Thyroid gland (tissue), 4 donors: ENCODE results near the gene SGTB. TPM values are rescaled to one million over a fixed set of nuclear protein-coding genes. Genes with fewer than 3 reads are reported as not detected.

Source experiments
- DNase-seq, 2 donors: peaks; one replicate each; pipeline ENCODE4 v3.0.0-alpha.2; 2019
- H3K27ac ChIP-seq, 3 donors: fragments of 200-600 bp; sonication (generic); 1 replicate in 2 of 3; 2 replicates in 1 of 3; pipeline ENCODE4 v1.5.1; 2016 to 2019; ENCODE audit warnings: mild to moderate bottlenecking in 1 of 3, moderate library complexity in 1 of 3
- H3K27me3 ChIP-seq: fragments of 200-600 bp; sonication (generic); one replicate; pipeline ENCODE4 v1.5.1; 2019
- H3K36me3 ChIP-seq, 2 donors: fragments of 200-600 bp; sonication (generic); one replicate each; pipeline ENCODE4 v1.5.1; 2016 to 2019
- H3K4me1 ChIP-seq, 2 donors: fragments of 200-600 bp; sonication (generic); one replicate each; pipeline ENCODE4 v1.5.1; 2017 to 2019
- H3K4me3 ChIP-seq, 3 donors: fragments of 200-600 bp; sonication (generic); replicated peaks in 1 of 3; 1 replicate in 2 of 3; 2 replicates in 1 of 3; pipeline ENCODE4 v1.5.1; 2016; ENCODE audit warnings: mild to moderate bottlenecking in 1 of 3
- H3K9me3 ChIP-seq: fragments of 200-600 bp; sonication (generic); one replicate; pipeline ENCODE4 v1.5.1; 2017
- POLR2A ChIP-seq, 2 donors: fragments of 450-650 bp; IDR thresholded peaks; one replicate each; pipeline ENCODE4 v1.6.1; 2017; ENCODE audit warnings: antibody characterized with exemption in 2 of 2, mild to moderate bottlenecking in 2 of 2, moderate library complexity in 1 of 2
- WGBS, 2 donors: methylation state at CpG; one replicate each; pipeline ENCODE4 v1.1.5; 2017; 5-methylcytosine and 5-hydroxymethylcytosine counted together
- intact Hi-C: fragments of 100-400 bp; cut with DNase I; formaldehyde crosslinking; loops from one replicate; pipeline ENCODE4 v1.15.1; 2023
- total RNA-seq, 4 donors: library from RNA; depleted of rRNA; stranded (reverse); fragments of >200 nt; gene quantifications; one replicate each; pipeline ENCODE4 v1.2.3, GENCODE V29; 2016
- TF ChIP-seq, protein P1 (sequence below), 6 experiments: fragments of 200-600 bp in 3 of 6; fragments of 450-650 bp in 3 of 6; sonication (generic) in 3 of 6; IDR thresholded peaks; one replicate each; pipeline ENCODE4 v1.5.1; 2016 to 2019; ENCODE audit warnings: antibody characterized with exemption in 6 of 6, mild to moderate bottlenecking in 2 of 6, inconsistent platforms in 1 of 6, moderate library complexity in 1 of 6

SGTB gene
- total RNA-seq, 4 donors from 2014 or later = 5.0 to 12.0 (median 6.3) TPM

DNA sequence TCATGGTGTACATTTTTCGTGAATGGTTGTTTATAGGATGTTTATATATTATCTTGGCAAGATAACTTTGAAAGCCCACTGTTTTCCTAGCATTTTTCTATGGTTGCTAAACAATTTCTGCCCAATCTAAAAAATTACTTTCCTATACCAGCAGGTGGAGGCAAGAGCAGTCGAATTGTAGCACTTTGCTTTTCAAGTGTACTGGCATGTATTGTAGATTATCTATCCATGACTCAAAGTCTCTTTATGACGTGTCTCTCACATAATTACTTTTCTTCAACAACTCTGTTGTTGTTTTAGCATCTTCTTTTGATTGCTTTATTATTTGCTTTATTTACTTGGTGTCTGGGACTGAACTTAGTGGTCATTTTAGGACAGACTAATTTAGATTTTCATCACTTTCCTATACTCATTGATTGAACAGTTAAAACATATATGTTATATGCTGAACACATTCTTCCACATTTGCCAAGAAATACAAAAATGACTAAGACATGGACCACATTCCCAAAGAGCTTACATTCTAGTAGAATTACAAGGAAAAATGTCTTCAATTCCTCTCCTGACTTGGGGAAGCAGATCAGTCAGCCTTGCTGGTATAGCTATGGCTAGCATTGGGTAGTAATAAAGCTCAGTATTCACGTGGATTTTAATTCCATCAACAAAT, 20.8 kb upstream of the SGTB start:
- no peak for DNase-seq
- H3K9me3 ChIP-seq = no peaks in the 10 kb centered on the region
- no peak overlapping the region for H3K4me3 ChIP-seq
- WGBS, 2 donors = 31 to 36% methylated on average over 4 of the region's 4 CpGs
- no peak for TF ChIP-seq POLR2A (IDR thresholded peaks at IDR 0.05)
- TF ChIP-seq, protein P1, sequence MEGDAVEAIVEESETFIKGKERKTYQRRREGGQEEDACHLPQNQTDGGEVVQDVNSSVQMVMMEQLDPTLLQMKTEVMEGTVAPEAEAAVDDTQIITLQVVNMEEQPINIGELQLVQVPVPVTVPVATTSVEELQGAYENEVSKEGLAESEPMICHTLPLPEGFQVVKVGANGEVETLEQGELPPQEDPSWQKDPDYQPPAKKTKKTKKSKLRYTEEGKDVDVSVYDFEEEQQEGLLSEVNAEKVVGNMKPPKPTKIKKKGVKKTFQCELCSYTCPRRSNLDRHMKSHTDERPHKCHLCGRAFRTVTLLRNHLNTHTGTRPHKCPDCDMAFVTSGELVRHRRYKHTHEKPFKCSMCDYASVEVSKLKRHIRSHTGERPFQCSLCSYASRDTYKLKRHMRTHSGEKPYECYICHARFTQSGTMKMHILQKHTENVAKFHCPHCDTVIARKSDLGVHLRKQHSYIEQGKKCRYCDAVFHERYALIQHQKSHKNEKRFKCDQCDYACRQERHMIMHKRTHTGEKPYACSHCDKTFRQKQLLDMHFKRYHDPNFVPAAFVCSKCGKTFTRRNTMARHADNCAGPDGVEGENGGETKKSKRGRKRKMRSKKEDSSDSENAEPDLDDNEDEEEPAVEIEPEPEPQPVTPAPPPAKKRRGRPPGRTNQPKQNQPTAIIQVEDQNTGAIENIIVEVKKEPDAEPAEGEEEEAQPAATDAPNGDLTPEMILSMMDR (IDR thresholded peaks at IDR 0.05) = peak; percentile 25 to 75 (median 48)
- H3K27ac ChIP-seq = no peak overlapping the region
- H3K4me1 ChIP-seq = peaks cover 0 to 4% of the 10 kb centered on the region in 2 donors
- intact Hi-C loops = no loop called here
- H3K27me3 ChIP-seq = no peaks in the 10 kb centered on the region
- no peaks in the 10 kb centered on the region for H3K36me3 ChIP-seq

DNA sequence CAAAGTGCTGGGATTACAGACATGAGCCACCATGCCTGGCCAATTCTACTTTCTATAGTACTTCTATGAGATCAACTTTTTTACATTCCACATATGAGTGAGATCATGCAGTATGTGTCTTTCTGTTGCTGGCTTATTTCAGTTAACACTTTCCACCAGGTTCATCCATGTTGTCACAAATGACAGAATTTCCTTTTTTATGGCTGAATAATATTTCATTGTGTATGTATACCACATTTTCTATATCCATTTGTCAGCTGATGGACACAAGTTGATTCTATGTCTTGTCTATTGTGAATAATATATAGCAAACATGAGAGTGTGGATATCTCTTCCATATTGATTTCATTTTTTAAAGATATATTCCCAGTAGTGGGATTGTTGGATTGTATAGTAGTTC, 17.3 kb upstream of the SGTB start:
- DNase-seq = no peak
- H3K4me1 ChIP-seq = no peaks in the 10 kb centered on the region
- no peak overlapping the region for H3K4me3 ChIP-seq
- intact Hi-C loops = no loop called here
- H3K36me3 ChIP-seq = no peaks in the 10 kb centered on the region
- TF ChIP-seq, protein P1 (IDR thresholded peaks at IDR 0.05) = no peak
- H3K27me3 ChIP-seq = no peaks in the 10 kb centered on the region
- H3K9me3 ChIP-seq = no peaks in the 10 kb centered on the region
- no peak overlapping the region for H3K27ac ChIP-seq

DNA sequence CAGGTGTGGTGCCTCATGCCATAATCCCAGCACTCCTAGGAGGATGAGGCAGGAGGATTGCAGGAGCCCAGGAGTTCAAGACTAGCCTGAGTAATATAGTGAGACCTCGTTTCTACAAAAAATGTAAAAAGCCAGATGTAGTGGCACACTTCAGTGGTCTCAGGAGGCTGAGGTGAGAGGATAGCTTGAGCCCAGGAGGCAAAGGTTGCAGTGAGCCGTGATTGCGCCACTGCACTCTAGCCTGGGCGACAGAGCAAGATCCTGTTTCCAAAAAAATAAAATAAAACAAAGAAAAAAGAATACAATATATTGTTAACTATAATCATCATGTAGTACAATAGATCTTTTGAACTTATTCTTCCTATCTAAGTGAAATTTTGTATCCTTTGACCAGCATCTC, 16.4 kb upstream of the SGTB start:
- Histone ChIP-seq H3K4me1 (no peaks in the 10 kb centered on the region), H3K27me3 (no peaks in the 10 kb centered on the region), H3K27ac (no peak overlapping the region), H3K9me3 (no peaks in the 10 kb centered on the region), H3K4me3 (no peak overlapping the region), H3K36me3 (no peaks in the 10 kb centered on the region)
- intact Hi-C loops = no loop called here
- WGBS, 2 donors = 78 to 82% methylated on average over 4 of the region's 4 CpGs
- DNase-seq = no peak
- TF ChIP-seq, protein P1 (IDR thresholded peaks at IDR 0.05) = no peak
- no peak for TF ChIP-seq POLR2A (IDR thresholded peaks at IDR 0.05)

DNA sequence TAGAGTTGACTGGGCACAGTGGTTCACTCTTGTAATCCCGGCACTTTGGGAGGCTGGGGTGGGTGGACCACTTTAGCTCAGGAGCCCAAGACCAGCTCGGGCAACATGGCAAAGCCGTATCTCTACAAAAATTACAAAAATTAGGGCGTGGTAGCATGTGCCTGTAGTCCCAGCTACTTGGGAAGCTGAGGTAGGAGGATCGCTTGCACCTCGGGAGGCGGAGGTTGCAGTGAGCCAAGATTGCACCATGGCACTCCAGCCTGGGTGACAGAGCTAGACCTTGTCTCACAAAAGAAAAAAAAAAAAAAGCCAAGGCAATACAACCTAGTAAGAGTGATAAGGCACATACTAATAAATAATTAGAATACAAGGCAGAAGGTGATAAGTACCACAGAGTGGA, 15.9 kb upstream of the SGTB start:
- no peak overlapping the region for H3K4me3 ChIP-seq
- no peaks in the 10 kb centered on the region for H3K36me3 ChIP-seq
- no peaks in the 10 kb centered on the region for H3K27me3 ChIP-seq
- DNase-seq = no peak
- H3K4me1 ChIP-seq = no peaks in the 10 kb centered on the region
- no peak overlapping the region for H3K27ac ChIP-seq
- intact Hi-C loops = no loop called here
- no peaks in the 10 kb centered on the region for H3K9me3 ChIP-seq
- WGBS, 2 donors = 90 to 91% methylated on average over 7 of the region's 7 CpGs
- no peak for TF ChIP-seq POLR2A (IDR thresholded peaks at IDR 0.05)
- TF ChIP-seq, protein P1 (IDR thresholded peaks at IDR 0.05) = no peak

DNA sequence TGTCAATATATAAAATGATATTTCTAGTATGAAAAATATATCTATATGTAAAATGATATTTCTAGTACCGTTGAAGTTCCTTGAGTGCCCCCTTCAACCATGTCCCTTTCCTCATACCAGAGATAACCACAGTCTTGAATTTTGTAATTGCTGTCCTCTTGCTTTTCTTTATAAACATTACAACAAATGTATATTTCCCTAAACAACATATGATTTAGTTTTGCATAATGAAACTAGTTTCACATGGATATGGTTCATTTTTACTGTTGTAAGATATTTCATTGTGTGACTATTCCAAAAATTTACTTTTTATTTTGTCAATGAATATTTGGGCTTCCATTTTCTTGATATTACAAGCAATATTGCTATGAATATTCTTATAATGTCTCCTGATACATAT, 14.1 kb upstream of the SGTB start:
- H3K4me1 ChIP-seq = no peaks in the 10 kb centered on the region
- intact Hi-C loops = no loop called here
- no peaks in the 10 kb centered on the region for H3K9me3 ChIP-seq
- DNase-seq = no peak
- no peaks in the 10 kb centered on the region for H3K36me3 ChIP-seq
- H3K4me3 ChIP-seq = no peak overlapping the region
- no peak overlapping the region for H3K27ac ChIP-seq
- no peaks in the 10 kb centered on the region for H3K27me3 ChIP-seq
- 88 to 91% methylated on average over 1 of the region's 1 CpG for WGBS, 2 donors
- TF ChIP-seq POLR2A (IDR thresholded peaks at IDR 0.05) = no peak
- TF ChIP-seq, protein P1 (IDR thresholded peaks at IDR 0.05) = no peak
